Measurements from ENCODE around the gene RCOR3.
"Not testable (repeated sequence)": the region's sequence is repeated elsewhere in the genome, so short reads cannot be mapped to it uniquely, and the experiment has no call there.

Gene RCOR3

GRCh38 chr1:211320980-211321379 is 61.8 kb downstream of the RCOR3 start:
- DNase-seq (ENCODE audit: low read depth, low spot score), result no peak
- no peak overlapping the region for H3K4me3 ChIP-seq (ENCODE audit: low read length)

GRCh38 chr1:211321646-211322045 is 62.5 kb downstream of the RCOR3 start:
- H3K4me3 ChIP-seq (ENCODE audit: low read length); DNase-seq (ENCODE audit: low read depth, low spot score): not testable (repeated sequence)

GRCh38 chr1:211323156-211324063 is 64.2 kb downstream of the RCOR3 start:
- DNase-seq (ENCODE audit: low read depth, low spot score), result peak; percentile 75
- H3K4me3 ChIP-seq (ENCODE audit: low read length), result no peak overlapping the region

- DNase-seq (ENCODE audit: low read depth, low spot score), result peak; percentile 56
Observed at GRCh38 chr1:211324992-211325775, 66.0 kb downstream of the RCOR3 start.

GRCh38 chr1:211326140-211326527 is 67.0 kb downstream of the RCOR3 start:
- no peak for DNase-seq (ENCODE audit: low read depth, low spot score)
- peak overlapping the region; percentile 77 for H3K4me3 ChIP-seq (ENCODE audit: low read length)

More at GRCh38 chr1:211324992-211325775, 66.0 kb downstream of the RCOR3 start:
- H3K4me3 ChIP-seq (ENCODE audit: low read length), result no peak overlapping the region; the same call in 1 of the 2 replicates

- H3K4me3 ChIP-seq (ENCODE audit: low read length), result peak within 1 kb of the TSS; percentile 77
- DNase-seq (ENCODE audit: low read depth, low spot score), result peak; percentile 44
Observed at GRCh38 chr1:211326528-211327345, 67.6 kb downstream of the RCOR3 start, which contains the start of gene TRAF5. TSS of gene TRAF5 (plus strand) at chr1:211326833. CDS start at chr1:211353240, 26,407 bp downstream.

- peak overlapping the region; percentile 77 for H3K4me3 ChIP-seq (ENCODE audit: low read length)
- peak; percentile 42 for DNase-seq (ENCODE audit: low read depth, low spot score)
Observed at GRCh38 chr1:211327346-211327921, 68.3 kb downstream of the RCOR3 start.

GRCh38 chr1:211328084-211328694 is 69.0 kb downstream of the RCOR3 start:
- no peak for DNase-seq (ENCODE audit: low read depth, low spot score)
- peak overlapping the region; percentile 77 for H3K4me3 ChIP-seq (ENCODE audit: low read length)

- DNase-seq (ENCODE audit: low read depth, low spot score), result no peak
- no peak overlapping the region for H3K4me3 ChIP-seq (ENCODE audit: low read length)
Observed at GRCh38 chr1:211328866-211329475, 69.8 kb downstream of the RCOR3 start.

- H3K4me3 ChIP-seq (ENCODE audit: low read length), result no peak overlapping the region
- DNase-seq (ENCODE audit: low read depth, low spot score), result no peak
Observed at GRCh38 chr1:211329764-211330201, 70.6 kb downstream of the RCOR3 start.

GRCh38 chr1:211330282-211330936 is 71.2 kb downstream of the RCOR3 start:
- DNase-seq (ENCODE audit: low read depth, low spot score), result no peak

GRCh38 chr1:211331011-211331709 is 72.0 kb downstream of the RCOR3 start:
- no peak overlapping the region for H3K4me3 ChIP-seq (ENCODE audit: low read length)
- no peak for DNase-seq (ENCODE audit: low read depth, low spot score)

More at GRCh38 chr1:211330282-211330936, 71.2 kb downstream of the RCOR3 start:
- H3K4me3 ChIP-seq (ENCODE audit: low read length), result no peak overlapping the region

- H3K4me3 ChIP-seq (ENCODE audit: low read length), result no peak overlapping the region
- DNase-seq (ENCODE audit: low read depth, low spot score), result no peak
Observed at GRCh38 chr1:211332036-211332616, 73.0 kb downstream of the RCOR3 start.

- DNase-seq (ENCODE audit: low read depth, low spot score), result no peak
- no peak overlapping the region for H3K4me3 ChIP-seq (ENCODE audit: low read length)
Observed at GRCh38 chr1:211332830-211333229, 73.7 kb downstream of the RCOR3 start.

- no peak overlapping the region for H3K4me3 ChIP-seq (ENCODE audit: low read length)
- no peak for DNase-seq (ENCODE audit: low read depth, low spot score)
Observed at GRCh38 chr1:211333906-211334305, 74.7 kb downstream of the RCOR3 start.

GRCh38 chr1:211334986-211335385 is 75.8 kb downstream of the RCOR3 start:
- no peak for DNase-seq (ENCODE audit: low read depth, low spot score)
- H3K4me3 ChIP-seq (ENCODE audit: low read length), result no peak overlapping the region

Measured in Jurkat, Clone E6-1 (cell line).